Kidney epithelial cell (primary cell): ENCODE results near the gene DTNA. TPM values are rescaled to one million over a fixed set of nuclear protein-coding genes. Genes with fewer than 3 reads are reported as not detected.

Experiments used
- DNase-seq: peaks from one replicate; pipeline ENCODE4 v3.0.0-alpha.2; 2010; ENCODE audit warnings: low read depth
- H3K27me3 ChIP-seq: 2 replicates; pipeline ENCODE4 v1.6.0; 2011; ENCODE audit warnings: low read length; ENCODE audit not compliant: control insufficient read depth, insufficient read depth
- H3K36me3 ChIP-seq: 2 replicates; pipeline ENCODE4 v1.5.1; 2011; ENCODE audit warnings: low read length; ENCODE audit not compliant: control insufficient read depth, insufficient read depth
- H3K4me3 ChIP-seq: 2 replicates; pipeline ENCODE4 v1.5.1; 2011; ENCODE audit warnings: low read depth, mild to moderate bottlenecking, control low read depth, low read length
- total RNA-seq: library from RNA; depleted of rRNA; stranded (reverse); fragments of >200 nt; gene quantifications from 2 replicates; pipeline ENCODE4 v1.2.3, GENCODE V29; 2015
- TF ChIP-seq, protein P1 (sequence below): IDR thresholded peaks from 2 replicates; pipeline ENCODE4 v1.5.1; 2011; ENCODE audit warnings: mild to moderate bottlenecking, moderate library complexity, low read length, control low read depth, inconsistent platforms; ENCODE audit not compliant: insufficient read depth, poor library complexity, severe bottlenecking

Gene DTNA
- total RNA-seq, 1 donor from 2014 or later, result 19.3 TPM

DNA sequence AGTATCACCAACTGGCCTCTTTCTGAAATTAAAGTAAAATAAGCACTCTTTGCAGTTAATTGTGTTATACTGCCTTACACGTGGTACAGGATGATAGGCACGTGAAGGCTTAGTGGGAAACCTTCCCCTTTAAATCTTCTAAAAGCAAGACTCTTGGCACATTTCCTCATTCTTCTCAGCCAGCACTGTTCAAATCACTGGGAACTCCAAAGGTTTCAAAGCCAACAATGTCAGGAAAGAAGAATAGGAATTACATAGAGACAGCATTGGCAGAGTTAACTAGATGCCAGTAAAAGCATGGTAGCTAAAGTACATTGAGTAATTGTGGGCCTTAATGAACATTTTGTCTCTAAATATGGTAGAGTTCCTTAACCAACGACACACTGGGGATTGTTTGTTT, 96.4 kb downstream of the DTNA start:
- Histone ChIP-seq H3K36me3 (no peaks in the 10 kb centered on the region), H3K4me3 (no peak overlapping the region), H3K27me3 (no peaks in the 10 kb centered on the region)
- TF ChIP-seq, protein P1, sequence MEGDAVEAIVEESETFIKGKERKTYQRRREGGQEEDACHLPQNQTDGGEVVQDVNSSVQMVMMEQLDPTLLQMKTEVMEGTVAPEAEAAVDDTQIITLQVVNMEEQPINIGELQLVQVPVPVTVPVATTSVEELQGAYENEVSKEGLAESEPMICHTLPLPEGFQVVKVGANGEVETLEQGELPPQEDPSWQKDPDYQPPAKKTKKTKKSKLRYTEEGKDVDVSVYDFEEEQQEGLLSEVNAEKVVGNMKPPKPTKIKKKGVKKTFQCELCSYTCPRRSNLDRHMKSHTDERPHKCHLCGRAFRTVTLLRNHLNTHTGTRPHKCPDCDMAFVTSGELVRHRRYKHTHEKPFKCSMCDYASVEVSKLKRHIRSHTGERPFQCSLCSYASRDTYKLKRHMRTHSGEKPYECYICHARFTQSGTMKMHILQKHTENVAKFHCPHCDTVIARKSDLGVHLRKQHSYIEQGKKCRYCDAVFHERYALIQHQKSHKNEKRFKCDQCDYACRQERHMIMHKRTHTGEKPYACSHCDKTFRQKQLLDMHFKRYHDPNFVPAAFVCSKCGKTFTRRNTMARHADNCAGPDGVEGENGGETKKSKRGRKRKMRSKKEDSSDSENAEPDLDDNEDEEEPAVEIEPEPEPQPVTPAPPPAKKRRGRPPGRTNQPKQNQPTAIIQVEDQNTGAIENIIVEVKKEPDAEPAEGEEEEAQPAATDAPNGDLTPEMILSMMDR, result no peak
- no peak for DNase-seq

DNA sequence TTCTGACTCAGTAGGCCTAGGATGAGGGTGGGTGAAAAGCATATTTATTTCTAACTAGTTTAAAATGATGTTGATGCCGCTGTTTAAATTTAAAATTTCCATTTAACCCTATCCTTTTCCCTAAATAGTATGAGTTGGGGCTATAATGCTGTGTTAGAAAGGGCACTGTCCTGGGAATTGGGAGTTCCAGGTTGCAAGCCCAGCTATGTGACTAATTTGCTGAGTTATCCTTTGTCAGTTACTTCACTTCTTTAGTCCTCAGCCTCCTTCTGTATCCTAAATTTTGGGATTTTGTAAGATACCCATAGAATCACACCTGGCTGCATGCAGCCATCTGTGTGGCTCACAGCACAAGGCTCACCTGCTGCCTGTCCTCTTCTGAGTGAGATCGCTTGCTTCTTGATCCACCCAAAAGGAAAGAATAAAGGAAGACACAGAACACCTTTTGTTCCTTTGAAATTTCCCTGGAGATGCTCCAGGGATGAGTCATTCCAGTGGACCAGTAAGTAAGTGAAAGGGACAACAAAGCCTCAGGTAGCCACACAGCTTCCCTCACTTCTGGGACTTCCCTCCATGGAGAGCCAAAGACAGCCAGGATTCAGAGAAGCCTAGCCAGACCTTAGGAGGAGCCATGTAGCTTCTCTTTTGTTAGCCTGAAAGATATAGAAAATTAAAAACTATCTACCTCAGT, 97.2 kb downstream of the DTNA start:
- no peaks in the 10 kb centered on the region for H3K27me3 ChIP-seq
- DNase-seq, result peak; percentile 16
- no peaks in the 10 kb centered on the region for H3K36me3 ChIP-seq
- no peak overlapping the region for H3K4me3 ChIP-seq
- TF ChIP-seq, protein P1, result no peak

DNA sequence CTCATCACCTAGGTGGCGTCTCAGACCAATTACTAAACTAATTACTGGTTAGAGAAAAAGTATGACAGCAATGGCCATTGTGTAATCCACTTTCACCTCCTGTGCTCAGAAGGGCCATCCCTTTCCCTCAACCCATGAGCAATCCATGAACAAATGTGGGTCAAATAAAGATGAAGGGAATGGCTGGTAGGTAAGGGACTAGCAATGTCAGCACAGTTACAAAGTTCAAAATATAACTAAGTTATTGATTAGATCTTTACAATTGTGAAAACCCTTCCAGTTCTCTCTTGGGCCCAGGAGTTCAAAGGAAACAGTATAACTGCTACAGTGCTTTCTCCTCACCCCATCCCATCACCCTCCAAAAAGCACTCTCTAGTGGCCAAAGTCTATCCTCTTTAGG, 98.3 kb downstream of the DTNA start:
- TF ChIP-seq, protein P1, result no peak

DNA sequence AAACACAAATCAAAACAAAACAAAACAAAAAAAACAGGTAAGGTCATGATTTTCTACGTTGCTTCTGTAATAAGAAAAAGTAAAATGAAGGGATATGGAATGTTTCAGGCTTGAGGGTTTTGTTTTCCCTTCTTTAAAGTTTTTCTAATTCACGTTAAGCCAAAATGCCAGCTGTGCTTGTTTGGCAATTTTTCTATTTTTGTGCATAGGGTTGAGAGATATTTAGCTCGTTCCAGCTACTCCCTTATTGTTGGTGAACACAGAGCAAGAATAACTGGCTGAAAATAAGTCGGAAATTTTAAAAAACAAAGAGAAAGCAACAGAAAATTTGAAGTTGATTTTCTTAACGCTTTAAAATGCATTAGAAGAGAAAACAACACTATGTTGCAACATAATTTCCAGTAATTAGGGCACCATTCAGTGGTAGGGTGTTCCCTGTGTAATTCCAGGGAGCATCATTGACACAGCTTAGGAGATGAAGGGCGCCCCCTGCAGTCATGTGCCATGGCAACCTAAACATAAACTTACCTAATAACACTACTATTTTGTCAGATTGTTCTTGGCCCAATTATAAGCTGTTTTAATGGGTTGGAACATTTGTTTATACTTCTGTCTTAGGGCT, 99.5 kb downstream of the DTNA start:
- no peaks in the 10 kb centered on the region for H3K27me3 ChIP-seq
- H3K36me3 ChIP-seq, result no peaks in the 10 kb centered on the region
- TF ChIP-seq, protein P1, result peak; percentile 51
- no peak overlapping the region for H3K4me3 ChIP-seq
- no peak for DNase-seq

More for the DNA sequence above, 98.3 kb downstream of the DTNA start:
- Histone ChIP-seq H3K4me3 (no peak overlapping the region), H3K27me3 (no peaks in the 10 kb centered on the region), H3K36me3 (no peaks in the 10 kb centered on the region)
- no peak for DNase-seq

DNA sequence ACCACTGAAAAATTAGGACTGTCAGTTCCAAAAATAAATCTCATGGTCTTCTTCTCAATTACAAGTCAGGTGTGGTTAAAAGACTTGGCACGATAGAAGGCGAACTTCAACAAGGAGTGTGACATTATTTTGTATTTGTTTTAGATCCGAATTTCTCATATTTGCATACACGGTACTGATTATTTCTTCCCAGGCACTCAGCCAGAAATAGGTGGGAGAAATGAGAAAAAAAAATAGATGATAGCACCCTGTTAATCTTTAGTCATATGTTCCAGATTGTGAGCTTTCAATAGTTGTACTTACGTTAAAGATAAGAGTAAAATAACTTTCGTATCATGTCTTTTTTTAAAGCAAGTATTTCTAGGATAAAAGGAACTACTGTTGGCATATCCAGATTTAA, 106.1 kb downstream of the DTNA start:
- H3K4me3 ChIP-seq, result no peak overlapping the region
- H3K36me3 ChIP-seq, result no peaks in the 10 kb centered on the region
- no peaks in the 10 kb centered on the region for H3K27me3 ChIP-seq
- no peak for DNase-seq
- TF ChIP-seq, protein P1, result no peak
